ENCODE data around the gene IFI44.

Gene IFI44

GRCh38 chr1:78649628-78650027 is at the start of gene IFI44:
Gene IFI44 (plus strand): TSS chr1:78649831. CDS start chr1:78650196, 365 bp downstream.
- DNase-seq = peak; percentile 72

GRCh38 chr1:78601068-78601467 is 48.6 kb upstream of the IFI44 start:
- no peak for DNase-seq

GRCh38 chr1:78603206-78603605 is 46.4 kb upstream of the IFI44 start:
- DNase-seq = no peak

- no peak for DNase-seq
Measured at GRCh38 chr1:78604643-78605042, 45.0 kb upstream of the IFI44 start.

- no peak for DNase-seq
Measured at GRCh38 chr1:78606274-78606673, 43.4 kb upstream of the IFI44 start.

GRCh38 chr1:78607334-78607927 is 42.2 kb upstream of the IFI44 start:
- DNase-seq = no peak

- no peak for DNase-seq
Measured at GRCh38 chr1:78607944-78608343, 41.7 kb upstream of the IFI44 start.

GRCh38 chr1:78617615-78618026 is 32.0 kb upstream of the IFI44 start:
- DNase-seq = peak; percentile 27 to 38

GRCh38 chr1:78619032-78619431 is 30.6 kb upstream of the IFI44 start:
- DNase-seq = no peak

GRCh38 chr1:78619446-78619802 is 30.2 kb upstream of the IFI44 start:
- no peak for DNase-seq

- DNase-seq = peak; percentile 71 to 76
Measured at GRCh38 chr1:78619803-78620579, 29.6 kb upstream of the IFI44 start, which contains the start of gene IFI44L. Gene IFI44L (plus strand): TSS chr1:78620448. CDS start chr1:78627916, 7,468 bp downstream.

- DNase-seq = no peak
Measured at GRCh38 chr1:78620666-78621065, 29.0 kb upstream of the IFI44 start.

GRCh38 chr1:78622548-78622947 is 27.1 kb upstream of the IFI44 start:
- no peak for DNase-seq

- no peak for DNase-seq
Measured at GRCh38 chr1:78624035-78624434, 25.6 kb upstream of the IFI44 start.

- DNase-seq = no peak
Measured at GRCh38 chr1:78627321-78627720, 22.3 kb upstream of the IFI44 start.

- no peak for DNase-seq
Measured at GRCh38 chr1:78630600-78630999, 19.0 kb upstream of the IFI44 start.

GRCh38 chr1:78633209-78633608 is 16.4 kb upstream of the IFI44 start:
- no peak for DNase-seq

- DNase-seq = no peak
Measured at GRCh38 chr1:78640462-78640861, 9.2 kb upstream of the IFI44 start.

GRCh38 chr1:78641558-78641957 is 8.1 kb upstream of the IFI44 start:
- DNase-seq = no peak

GRCh38 chr1:78645723-78646122 is 3.9 kb upstream of the IFI44 start:
- no peak for DNase-seq

- no peak for DNase-seq
Measured at GRCh38 chr1:78647238-78647637, 2.4 kb upstream of the IFI44 start.

- DNase-seq = no peak
Measured at GRCh38 chr1:78650114-78650660, 556 bp downstream of the IFI44 start.

GRCh38 chr1:78651241-78651640 is 1.6 kb downstream of the IFI44 start:
- DNase-seq = no peak

- no peak for DNase-seq
Measured at GRCh38 chr1:78652019-78652560, 2.5 kb downstream of the IFI44 start.

All from activated CD4-positive, alpha-beta T cell treated with anti-CD3 and anti-CD28 coated beads, Interleukin-2, amount 50 U/mL, for 4 hours (primary cell).